Measurements from ENCODE around the gene DHRS13. TPM values are rescaled to one million over a fixed set of nuclear protein-coding genes. Genes with fewer than 3 reads are reported as not detected.

Gene DHRS13
- total and polyA plus RNA-seq, 2 donors (not counting 1 experiment from before 2014, with no cell fraction given) = 2.6 to 7.8 TPM

DNA sequence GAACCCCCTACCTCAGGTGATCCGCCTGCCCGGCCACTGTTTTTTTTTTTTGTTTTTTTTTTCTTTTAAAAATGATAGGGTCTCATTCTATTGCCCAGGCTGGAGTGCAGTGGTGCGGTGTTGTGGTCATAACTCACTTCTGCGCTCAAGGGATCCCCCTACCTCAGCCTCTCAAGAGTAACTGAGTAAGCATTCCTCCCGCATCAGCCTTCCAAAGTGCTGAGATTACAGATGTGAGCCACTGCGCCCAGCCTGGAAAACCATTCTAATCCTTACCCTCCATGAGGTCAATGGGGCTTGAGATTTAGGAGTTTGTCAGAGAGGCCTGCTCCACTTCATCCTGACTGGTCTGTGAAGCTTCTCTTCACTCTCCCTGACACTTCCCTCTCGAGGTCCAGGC is 35.6 kb downstream of the DHRS13 start:
- Histone ChIP-seq H3K4me1 (ENCODE audit: control insufficient read depth, extremely low read depth, insufficient read depth, low read length) (no peaks in the 10 kb centered on the region), H3K4me3 (replicated peaks in 1 of 4; ENCODE audit: control extremely low read depth in 1 of 4, insufficient read depth in 1 of 4, low read depth in 3 of 4, low read length in 4 of 4) (no peak overlapping the region), H3K27me3 (ENCODE audit: control insufficient read depth, insufficient read depth, low read length) (no peaks in the 10 kb centered on the region), H3K27ac (ENCODE audit: insufficient read depth, low read length) (no peak overlapping the region), H3K9ac (ENCODE audit: insufficient read depth, low read length) (no peak overlapping the region), H2AFZ (ENCODE audit: low read length) (no peak overlapping the region), H3K79me2 (ENCODE audit: control insufficient read depth, insufficient read depth, low read length) (no peaks in the 10 kb centered on the region), H4K20me1 (ENCODE audit: control insufficient read depth, extremely low read depth, insufficient read depth, low read length) (no peaks in the 10 kb centered on the region), H3K4me2 (ENCODE audit: extremely low read depth, insufficient read depth, low read length) (no peak overlapping the region), H3K36me3 (ENCODE audit: control insufficient read depth, insufficient read depth, low read length) (no peaks in the 10 kb centered on the region), H3K9me3 (ENCODE audit: control insufficient read depth, insufficient read depth, low read depth, low read length) (no peaks in the 10 kb centered on the region)
- no peak for DNase-seq (ENCODE audit: low read depth in 2 of 2)
- TF ChIP-seq EZH2 (IDR thresholded peaks at IDR 0.05; ENCODE audit: low read length, missing control alignments) = no peak
- TF ChIP-seq, protein P1, sequence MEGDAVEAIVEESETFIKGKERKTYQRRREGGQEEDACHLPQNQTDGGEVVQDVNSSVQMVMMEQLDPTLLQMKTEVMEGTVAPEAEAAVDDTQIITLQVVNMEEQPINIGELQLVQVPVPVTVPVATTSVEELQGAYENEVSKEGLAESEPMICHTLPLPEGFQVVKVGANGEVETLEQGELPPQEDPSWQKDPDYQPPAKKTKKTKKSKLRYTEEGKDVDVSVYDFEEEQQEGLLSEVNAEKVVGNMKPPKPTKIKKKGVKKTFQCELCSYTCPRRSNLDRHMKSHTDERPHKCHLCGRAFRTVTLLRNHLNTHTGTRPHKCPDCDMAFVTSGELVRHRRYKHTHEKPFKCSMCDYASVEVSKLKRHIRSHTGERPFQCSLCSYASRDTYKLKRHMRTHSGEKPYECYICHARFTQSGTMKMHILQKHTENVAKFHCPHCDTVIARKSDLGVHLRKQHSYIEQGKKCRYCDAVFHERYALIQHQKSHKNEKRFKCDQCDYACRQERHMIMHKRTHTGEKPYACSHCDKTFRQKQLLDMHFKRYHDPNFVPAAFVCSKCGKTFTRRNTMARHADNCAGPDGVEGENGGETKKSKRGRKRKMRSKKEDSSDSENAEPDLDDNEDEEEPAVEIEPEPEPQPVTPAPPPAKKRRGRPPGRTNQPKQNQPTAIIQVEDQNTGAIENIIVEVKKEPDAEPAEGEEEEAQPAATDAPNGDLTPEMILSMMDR (conservative IDR thresholded peaks at IDR 0.05 in 1 of 2, IDR thresholded peaks at IDR 0.05 in 1 of 2; ENCODE audit: low read depth in 1 of 2, low read length in 2 of 2) = no peak

DNA sequence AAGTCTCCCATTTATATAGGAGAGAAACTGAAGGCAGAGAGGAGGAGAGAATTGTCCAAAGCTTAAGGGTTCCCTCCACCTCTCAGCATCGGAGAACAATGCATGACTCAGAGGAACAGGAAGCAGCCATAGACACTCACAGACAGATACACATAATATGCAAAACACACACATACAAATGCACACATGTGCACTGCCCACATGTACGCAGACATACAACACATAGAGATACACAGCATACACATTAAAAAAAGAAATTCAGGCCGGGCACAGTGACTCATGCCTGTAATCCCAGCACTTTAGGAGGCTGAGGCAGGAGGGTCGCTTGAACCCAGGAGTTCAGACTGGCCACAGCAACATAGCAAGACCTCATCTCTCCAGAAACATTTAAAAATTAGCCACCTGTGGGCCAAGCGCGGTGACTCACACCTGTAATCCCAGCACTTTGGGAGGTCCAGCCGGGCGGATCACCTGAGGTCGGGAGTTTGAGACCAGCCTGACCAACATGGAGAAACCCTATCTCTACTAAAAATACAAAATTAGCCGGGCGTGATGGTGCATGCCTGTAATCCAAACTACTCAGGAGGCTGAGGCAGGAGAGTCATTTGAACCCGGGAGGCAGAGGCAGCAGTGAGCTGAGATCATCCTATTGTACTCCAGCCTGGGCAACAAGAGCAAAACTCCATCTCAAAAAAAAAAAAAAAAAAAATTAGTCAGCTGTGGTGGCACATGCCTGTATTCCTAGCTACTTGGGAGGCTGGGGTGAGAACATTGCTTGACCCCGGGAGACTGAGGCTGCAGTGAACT is 36.7 kb downstream of the DHRS13 start:
- no peak overlapping the region for H3K27ac ChIP-seq (ENCODE audit: insufficient read depth, low read length)
- no peak overlapping the region for H3K4me3 ChIP-seq (replicated peaks in 1 of 4; ENCODE audit: control extremely low read depth in 1 of 4, insufficient read depth in 1 of 4, low read depth in 3 of 4, low read length in 4 of 4)
- H3K4me2 ChIP-seq (ENCODE audit: extremely low read depth, insufficient read depth, low read length) = no peak overlapping the region
- no peaks in the 10 kb centered on the region for H3K4me1 ChIP-seq (ENCODE audit: control insufficient read depth, extremely low read depth, insufficient read depth, low read length)
- no peaks in the 10 kb centered on the region for H3K27me3 ChIP-seq (ENCODE audit: control insufficient read depth, insufficient read depth, low read length)
- no peaks in the 10 kb centered on the region for H3K79me2 ChIP-seq (ENCODE audit: control insufficient read depth, insufficient read depth, low read length)
- no peaks in the 10 kb centered on the region for H4K20me1 ChIP-seq (ENCODE audit: control insufficient read depth, extremely low read depth, insufficient read depth, low read length)
- no peaks in the 10 kb centered on the region for H3K36me3 ChIP-seq (ENCODE audit: control insufficient read depth, insufficient read depth, low read length)
- no peaks in the 10 kb centered on the region for H3K9me3 ChIP-seq (ENCODE audit: control insufficient read depth, insufficient read depth, low read depth, low read length)
- H3K9ac ChIP-seq (ENCODE audit: insufficient read depth, low read length) = no peak overlapping the region
- DNase-seq (ENCODE audit: low read depth in 2 of 2) = no peak
- H2AFZ ChIP-seq (ENCODE audit: low read length) = no peak overlapping the region
- no peak for TF ChIP-seq EZH2 (IDR thresholded peaks at IDR 0.05; ENCODE audit: low read length, missing control alignments)
- TF ChIP-seq, protein P1 (conservative IDR thresholded peaks at IDR 0.05 in 1 of 2, IDR thresholded peaks at IDR 0.05 in 1 of 2; ENCODE audit: low read depth in 1 of 2, low read length in 2 of 2) = no peak

DNA sequence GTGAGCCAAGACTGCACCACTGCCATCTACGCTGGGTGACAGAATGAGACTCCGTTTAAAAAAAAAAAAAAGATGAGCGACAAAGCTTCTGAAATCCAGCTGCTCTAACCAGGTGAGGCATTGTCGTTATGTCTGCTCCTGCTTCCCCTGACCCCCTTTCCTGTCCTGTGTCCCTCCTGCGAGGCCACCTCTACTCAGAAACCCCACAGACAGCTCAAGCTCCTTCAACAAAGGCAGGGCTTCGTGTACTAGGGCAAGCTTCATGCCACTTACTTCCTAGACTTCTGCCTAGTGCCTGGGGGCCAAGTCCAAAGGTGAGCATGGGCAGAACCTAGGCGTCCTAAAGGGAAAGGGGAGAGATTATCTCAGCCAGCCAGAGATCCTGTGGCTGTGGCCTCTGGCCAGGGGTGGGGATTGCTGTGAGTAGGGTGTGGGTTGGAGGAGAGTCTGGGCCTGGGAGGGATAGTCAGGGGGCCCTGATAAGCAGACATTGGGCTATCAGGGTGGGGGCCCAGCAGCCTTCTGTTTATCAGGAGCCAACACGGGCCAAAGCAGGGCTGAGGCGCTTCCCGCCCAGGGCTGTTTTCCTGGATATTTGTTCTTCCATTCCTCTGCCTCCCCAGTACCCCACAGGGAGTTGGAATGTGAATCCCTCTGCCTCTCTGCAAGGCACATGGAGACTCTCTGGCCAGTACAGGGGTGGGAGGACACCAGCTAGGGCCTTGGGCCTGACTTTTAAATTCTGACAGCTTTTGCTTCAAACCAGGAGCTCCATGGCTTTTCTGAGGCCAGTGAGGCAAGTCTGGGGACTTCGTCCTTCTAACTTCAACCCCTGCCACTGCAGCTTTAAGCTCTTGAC is 37.7 kb downstream of the DHRS13 start:
- no peak overlapping the region for H2AFZ ChIP-seq (ENCODE audit: low read length)
- no peaks in the 10 kb centered on the region for H3K36me3 ChIP-seq (ENCODE audit: control insufficient read depth, insufficient read depth, low read length)
- H3K27ac ChIP-seq (ENCODE audit: insufficient read depth, low read length) = no peak overlapping the region
- no peak for DNase-seq (ENCODE audit: low read depth in 2 of 2)
- no peak for TF ChIP-seq EZH2 (IDR thresholded peaks at IDR 0.05; ENCODE audit: low read length, missing control alignments)
- TF ChIP-seq, protein P1 (conservative IDR thresholded peaks at IDR 0.05 in 1 of 2, IDR thresholded peaks at IDR 0.05 in 1 of 2; ENCODE audit: low read depth in 1 of 2, low read length in 2 of 2) = no peak
- no peaks in the 10 kb centered on the region for H3K27me3 ChIP-seq (ENCODE audit: control insufficient read depth, insufficient read depth, low read length)
- no peaks in the 10 kb centered on the region for H4K20me1 ChIP-seq (ENCODE audit: control insufficient read depth, extremely low read depth, insufficient read depth, low read length)
- no peaks in the 10 kb centered on the region for H3K4me1 ChIP-seq (ENCODE audit: control insufficient read depth, extremely low read depth, insufficient read depth, low read length)
- no peak overlapping the region for H3K4me2 ChIP-seq (ENCODE audit: extremely low read depth, insufficient read depth, low read length)
- H3K9me3 ChIP-seq (ENCODE audit: control insufficient read depth, insufficient read depth, low read depth, low read length) = no peaks in the 10 kb centered on the region
- H3K79me2 ChIP-seq (ENCODE audit: control insufficient read depth, insufficient read depth, low read length) = no peaks in the 10 kb centered on the region
- H3K9ac ChIP-seq (ENCODE audit: insufficient read depth, low read length) = no peak overlapping the region
- H3K4me3 ChIP-seq (replicated peaks in 1 of 4; ENCODE audit: control extremely low read depth in 1 of 4, insufficient read depth in 1 of 4, low read depth in 3 of 4, low read length in 4 of 4) = no peak overlapping the region

All from fibroblast of lung (primary cell).